Common myeloid progenitor, CD34-positive (primary cell): ENCODE data around the gene ADORA2B.

Experiments
- CTCF ChIA-PET: fragments of 350-600 bp; sonication (Branson Sonifier 250); formaldehyde crosslinking; loops from one replicate; lab custom pipeline; 2021; ENCODE audit warnings: antibody characterized with exemption; lab: Charles Lee
- POLR2A ChIA-PET: fragments of 350-600 bp; sonication (Branson Sonifier 250); formaldehyde crosslinking; loops from one replicate; lab custom pipeline; 2021; ENCODE audit warnings: antibody characterized with exemption; lab: Charles Lee
- DNase-seq, 3 donors: peaks; one replicate each; pipeline versions ENCODE4 v3.0.0 to v3.0.0-alpha.2; 2013
- H3K27ac ChIP-seq, 2 experiments: 1 replicate in 1 of 2; 2 replicates in 1 of 2; pipeline ENCODE4 v1.7.0; 2013; ENCODE audit warnings: inconsistent platforms in 2 of 2, low read length in 2 of 2, mild to moderate bottlenecking in 2 of 2, low read depth in 1 of 2, moderate library complexity in 1 of 2; ENCODE audit not compliant: severe bottlenecking in 2 of 2, insufficient read depth in 1 of 2, poor library complexity in 1 of 2
- H3K27me3 ChIP-seq, 5 experiments: replicated peaks in 2 of 5; 1 replicate in 3 of 5; 2 replicates in 2 of 5; pipeline versions ENCODE4 v1.6.1 to v1.7.0; 2013; ENCODE audit warnings: low read length in 4 of 5, mild to moderate bottlenecking in 2 of 5, moderate library complexity in 2 of 5, inconsistent platforms in 1 of 5; ENCODE audit not compliant: insufficient read depth in 5 of 5, control insufficient read depth in 4 of 5
- H3K36me3 ChIP-seq, 4 experiments: 1 replicate in 2 of 4; 2 replicates in 2 of 4; pipeline versions ENCODE4 v1.6.1 to v1.7.0; 2013; ENCODE audit warnings: low read length in 3 of 4, control low read depth in 1 of 4, mild to moderate bottlenecking in 1 of 4; ENCODE audit not compliant: control insufficient read depth in 4 of 4, insufficient read depth in 4 of 4
- H3K4me1 ChIP-seq, 4 experiments: 1 replicate in 3 of 4; 2 replicates in 1 of 4; pipeline versions ENCODE4 v1.6.1 to v1.7.1; 2013; ENCODE audit warnings: low read length in 3 of 4, mild to moderate bottlenecking in 3 of 4, control low read depth in 1 of 4, inconsistent platforms in 1 of 4, moderate library complexity in 1 of 4; ENCODE audit not compliant: control insufficient read depth in 4 of 4, insufficient read depth in 4 of 4; ENCODE audit errors: control extremely low read depth in 1 of 4
- H3K4me3 ChIP-seq, 7 experiments: 1 replicate in 4 of 7; 2 replicates in 3 of 7; pipeline versions ENCODE4 v1.5.1 to v1.7.0; 2013; ENCODE audit warnings: mild to moderate bottlenecking in 7 of 7, low read length in 6 of 7, moderate library complexity in 6 of 7, inconsistent platforms in 2 of 7, low read depth in 2 of 7, control low read depth in 1 of 7; ENCODE audit not compliant: insufficient read depth in 4 of 7, control insufficient read depth in 1 of 7; ENCODE audit errors: extremely low read depth in 1 of 7
- H3K9me3 ChIP-seq, 5 experiments: 1 replicate in 4 of 5; 2 replicates in 1 of 5; pipeline versions ENCODE4 v1.6.1 to v1.7.1; 2013; ENCODE audit warnings: low read length in 4 of 5, mild to moderate bottlenecking in 2 of 5, inconsistent platforms in 1 of 5, low read depth in 1 of 5, moderate library complexity in 1 of 5; ENCODE audit not compliant: control insufficient read depth in 4 of 5, insufficient read depth in 2 of 5; ENCODE audit errors: control extremely low read depth in 1 of 5
- WGBS: methylation state at CpG from one replicate; pipeline ENCODE4 v1.1.5; 2013; ENCODE audit not compliant: insufficient coverage; 5-methylcytosine and 5-hydroxymethylcytosine counted together

The ADORA2B gene

DNA sequence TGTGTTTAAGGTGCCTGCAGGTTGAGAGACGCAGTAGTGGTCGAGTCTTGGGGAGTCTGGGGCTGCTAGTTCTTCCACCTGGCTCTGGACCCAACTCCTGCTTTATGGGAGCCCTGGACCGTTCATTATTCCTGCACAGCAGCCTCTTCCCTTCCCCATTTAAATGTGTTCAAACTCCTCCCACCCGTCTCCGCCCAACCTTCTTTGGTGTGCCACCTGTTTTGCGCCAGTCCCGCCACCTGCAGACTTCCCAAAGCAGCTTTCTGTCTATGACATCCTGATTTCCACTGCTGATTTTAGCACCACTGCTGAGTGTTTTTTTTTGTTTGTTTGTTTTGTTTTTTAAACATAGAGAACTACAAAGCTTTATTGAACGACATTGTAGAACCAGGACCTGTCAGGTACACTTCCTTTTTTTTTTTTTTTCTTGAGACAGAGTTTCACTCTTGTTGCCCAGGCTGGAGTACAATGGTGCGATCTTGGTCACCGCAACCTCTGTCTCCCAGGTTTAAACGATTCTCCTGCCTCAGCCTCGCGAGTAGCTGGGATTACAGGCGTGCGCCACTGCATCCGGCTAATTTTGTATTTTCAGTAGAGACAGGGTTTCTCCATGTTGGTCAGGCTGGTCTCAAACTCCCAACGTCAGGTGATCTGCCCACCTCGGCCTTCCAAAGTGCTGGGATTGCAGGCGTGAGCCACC, 12.8 kb downstream of the ADORA2B start:
- Histone ChIP-seq H3K4me1 (peaks cover 11 to 47% (median 31%) of the 10 kb centered on the region in 4 experiments), H3K27me3 (no peaks in the 10 kb centered on the region), H3K4me3 (no peak overlapping the region), H3K36me3 (no peaks in the 10 kb centered on the region), H3K9me3 (no peaks in the 10 kb centered on the region), H3K27ac (peak overlapping the region in 1 of 2 experiments; percentile 80)
- no peak for DNase-seq
- ChIA-PET CTCF (interaction anchor here (0.7 to 2.1 kb wide), 3 partner anchors 10 to 64 kb away, joined by 3 to 6 read pairs (median 4); partner anchors contain the start of genes TTC19 and ZSWIM7), POLR2A (interaction anchor here (0.7 kb wide), 1 partner anchor 69 kb away, joined by 8 read pairs; no protein-coding TSS in a partner anchor)
- WGBS = 98% methylated on average over 11 of the region's 19 CpGs

DNA sequence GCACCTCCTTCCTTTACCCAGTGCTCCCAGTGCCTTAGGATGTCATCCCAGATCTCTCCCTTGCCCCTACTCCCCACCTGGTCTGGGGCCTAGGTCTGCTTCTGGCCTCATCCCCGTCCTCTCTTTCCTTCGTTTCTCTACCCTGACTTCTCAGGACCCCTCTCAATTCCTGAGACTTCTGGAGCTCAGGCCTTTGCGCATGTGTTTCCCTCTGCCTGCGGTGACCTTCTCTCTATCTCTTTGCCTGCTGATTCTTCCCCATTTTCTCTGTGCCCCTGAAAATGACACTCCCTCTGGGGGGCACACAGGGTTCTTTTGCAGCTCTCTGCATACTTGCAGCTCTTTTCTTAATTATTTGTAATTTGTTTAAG, 13.5 kb downstream of the ADORA2B start:
- ChIA-PET POLR2A (interaction anchor here (0.7 to 0.9 kb wide), 2 partner anchors 41 to 69 kb away, joined by 4 to 8 read pairs; partner anchors contain the start of genes TTC19 and ZSWIM7), CTCF (interaction anchor here (0.8 to 2.1 kb wide), 6 partner anchors 9 to 40 kb away, joined by 3 to 6 read pairs (median 4); partner anchors contain the start of genes ADORA2B, TTC19 and ZSWIM7)
- H3K27me3 ChIP-seq = no peaks in the 10 kb centered on the region
- WGBS = 32% methylated on average over 4 of the region's 4 CpGs
- H3K36me3 ChIP-seq = no peaks in the 10 kb centered on the region
- H3K27ac ChIP-seq = peak overlapping the region; percentile 55 to 80
- H3K4me3 ChIP-seq = peak overlapping the region in 2 of 7 experiments; percentile 16 to 62
- no peaks in the 10 kb centered on the region for H3K9me3 ChIP-seq
- DNase-seq = no peak
- H3K4me1 ChIP-seq = peaks cover 11 to 48% (median 31%) of the 10 kb centered on the region in 4 experiments

DNA sequence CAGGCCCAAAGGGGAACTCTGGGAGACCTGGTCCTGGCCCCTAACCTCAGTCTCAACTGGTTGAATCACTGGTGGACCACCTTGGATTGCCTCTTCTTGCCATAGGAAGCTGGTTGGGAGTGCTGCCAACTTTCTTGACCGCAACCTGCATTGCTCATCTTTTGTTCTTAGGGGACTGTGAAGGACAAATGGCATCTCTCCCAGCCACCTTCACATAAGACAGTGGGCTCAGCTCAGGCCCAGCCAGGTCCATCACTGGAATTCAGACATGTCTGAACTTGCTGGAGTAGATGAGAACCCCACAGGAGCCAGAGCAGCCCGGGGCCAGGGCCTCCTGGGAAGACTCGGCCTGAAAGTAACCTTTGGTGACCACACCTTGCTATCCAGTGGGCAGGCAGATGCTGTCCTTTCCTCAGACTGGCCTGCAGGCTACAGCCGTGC, 18.8 kb downstream of the ADORA2B start:
- Histone ChIP-seq H3K27me3 (no peaks in the 10 kb centered on the region), H3K4me3 (no peak overlapping the region), H3K9me3 (no peaks in the 10 kb centered on the region), H3K4me1 (peaks cover 5 to 57% (median 47%) of the 10 kb centered on the region in 4 experiments), H3K36me3 (no peaks in the 10 kb centered on the region), H3K27ac (no peak overlapping the region)
- CTCF ChIA-PET = no interaction called here
- POLR2A ChIA-PET = no interaction called here
- 92% methylated on average over 4 of the region's 4 CpGs for WGBS
- no peak for DNase-seq

DNA sequence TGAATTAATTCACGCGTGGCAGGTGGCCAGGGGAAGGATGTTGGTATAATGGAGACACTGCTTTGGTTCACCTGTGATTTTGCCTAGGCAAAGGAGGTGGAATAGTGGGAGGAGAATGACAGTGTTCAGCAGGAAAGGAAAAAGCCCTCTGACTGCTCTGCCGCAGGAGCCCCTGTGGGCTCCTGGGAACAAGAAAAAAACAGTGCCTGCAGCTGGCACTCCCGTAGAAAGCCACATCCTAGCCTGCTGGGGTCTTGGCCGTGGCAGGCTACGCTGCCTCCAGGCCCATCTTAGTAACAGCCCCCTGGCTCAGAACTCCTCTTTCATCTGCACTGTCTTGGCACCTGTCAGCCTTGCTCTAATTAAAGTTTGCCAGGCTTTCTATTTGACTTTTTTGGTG, 20.6 kb downstream of the ADORA2B start:
- ChIA-PET CTCF (interaction anchor here (1.1 to 2.6 kb wide), 6 partner anchors 9 to 31 kb away, joined by 4 to 13 read pairs (median 6); partner anchors contain the start of gene ADORA2B), POLR2A (interaction anchor here (0.6 kb wide), 1 partner anchor 15 kb away, joined by 3 read pairs; no protein-coding TSS in a partner anchor)
- Histone ChIP-seq H3K9me3 (no peaks in the 10 kb centered on the region), H3K27me3 (no peaks in the 10 kb centered on the region), H3K4me1 (peaks cover 0 to 43% (median 35%) of the 10 kb centered on the region in 4 experiments), H3K27ac (peak overlapping the region in 1 of 2 experiments; percentile 85), H3K36me3 (peaks cover 0 to 11% (median 0%) of the 10 kb centered on the region in 4 experiments), H3K4me3 (peak overlapping the region in 3 of 7 experiments; percentile 19 to 28 (median 25))
- 8% methylated on average over 4 of the region's 6 CpGs for WGBS
- DNase-seq = peak in 2 of 3 donors; percentile 53 to 60

DNA sequence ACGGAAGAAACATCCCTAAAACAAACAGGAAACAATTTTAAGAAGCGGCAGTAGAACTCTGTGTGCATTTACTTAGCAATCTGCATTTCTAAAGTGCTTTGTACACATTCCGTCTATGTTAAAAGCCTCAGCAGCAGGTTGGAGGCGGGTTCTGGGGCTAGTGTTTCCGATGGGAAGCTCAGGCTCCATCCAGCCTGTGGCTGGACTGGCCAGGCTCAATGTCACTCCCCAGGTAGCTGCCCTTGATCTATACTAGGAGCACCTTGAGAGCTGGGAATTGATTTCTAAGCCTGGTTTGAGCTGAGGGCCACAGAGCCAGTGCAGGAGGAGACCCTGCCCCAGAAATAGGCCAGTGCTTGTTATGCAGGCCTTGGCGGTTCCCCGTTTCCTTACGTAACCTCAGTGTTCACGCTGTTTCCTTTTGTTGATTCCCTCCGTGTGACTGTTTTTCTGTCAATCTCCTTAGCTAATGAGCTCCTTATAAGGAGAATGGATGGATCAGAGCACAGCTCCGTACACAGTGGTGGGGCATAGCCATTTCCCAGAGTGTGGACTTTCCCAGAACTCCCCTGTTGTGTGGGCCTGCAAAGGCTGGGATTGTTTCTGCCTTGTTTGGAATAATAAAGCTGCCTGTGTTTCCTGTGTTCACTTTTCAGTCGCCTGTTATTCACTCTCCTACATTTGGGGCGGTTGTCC, 21.4 kb downstream of the ADORA2B start:
- peaks cover 0 to 47% (median 39%) of the 10 kb centered on the region in 4 experiments for H3K4me1 ChIP-seq
- ChIA-PET POLR2A (no interaction called here), CTCF (interaction anchor here (0.7 to 2.6 kb wide), 9 partner anchors 8 to 33 kb away, joined by 3 to 13 read pairs (median 4); partner anchors contain the start of genes ADORA2B, TTC19 and ZSWIM7)
- peak in 2 of 3 donors; percentile 71 to 79 for DNase-seq
- no peaks in the 10 kb centered on the region for H3K27me3 ChIP-seq
- no peaks in the 10 kb centered on the region for H3K9me3 ChIP-seq
- H3K36me3 ChIP-seq = peaks cover 0 to 15% (median 0%) of the 10 kb centered on the region in 4 experiments
- peak overlapping the region in 5 of 7 experiments; percentile 13 to 51 (median 39) for H3K4me3 ChIP-seq
- peak overlapping the region; percentile 52 to 85 for H3K27ac ChIP-seq
- 5% methylated on average over 11 of the region's 13 CpGs for WGBS

DNA sequence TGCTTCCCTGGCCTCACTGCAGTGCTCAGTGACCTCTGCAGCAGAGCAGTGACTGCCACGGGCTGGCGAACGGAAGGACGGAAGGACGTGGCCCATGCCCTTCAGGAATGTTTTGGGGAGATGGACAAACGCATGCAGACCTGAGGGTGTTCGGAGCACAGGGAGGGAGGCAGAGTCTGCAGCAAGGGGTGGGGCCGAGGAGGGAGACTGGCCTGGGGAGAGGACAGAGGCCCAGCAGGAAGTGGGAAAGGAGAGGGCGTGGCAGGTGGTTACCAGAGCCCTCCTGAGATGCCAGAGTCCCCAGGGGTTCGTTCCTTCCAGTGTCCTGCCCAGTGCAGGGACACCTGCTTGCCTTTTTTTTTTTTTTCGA, 21.9 kb downstream of the ADORA2B start:
- CTCF ChIA-PET = interaction anchor here (0.7 to 2.6 kb wide), 6 partner anchors 8 to 33 kb away, joined by 3 to 13 read pairs (median 4); partner anchors contain the start of genes ADORA2B, TTC19 and ZSWIM7
- 37% methylated on average over 10 of the region's 11 CpGs for WGBS
- POLR2A ChIA-PET = no interaction called here
- peaks cover 0 to 20% (median 0%) of the 10 kb centered on the region in 4 experiments for H3K36me3 ChIP-seq
- H3K27ac ChIP-seq = peak overlapping the region; percentile 52 to 85
- no peak for DNase-seq
- H3K4me3 ChIP-seq = peak overlapping the region in 4 of 7 experiments; percentile 26 to 51 (median 40)
- H3K9me3 ChIP-seq = no peaks in the 10 kb centered on the region
- peaks cover 0 to 47% (median 40%) of the 10 kb centered on the region in 4 experiments for H3K4me1 ChIP-seq
- H3K27me3 ChIP-seq = no peaks in the 10 kb centered on the region
